ENCODE results near the gene MYO5A.
"Not testable (repeated sequence)": the region's sequence is repeated elsewhere in the genome, so short reads cannot be mapped to it uniquely, and the experiment has no call there.

The MYO5A gene

GRCh38 chr15:52285941-52286340 is 242.7 kb downstream of the MYO5A start:
- H3K4me1 ChIP-seq (ENCODE audit: control insufficient read depth, insufficient read depth, low read length), result peaks cover 22% of the 10 kb centered on the region
- H3K36me3 ChIP-seq (ENCODE audit: control insufficient read depth, insufficient read depth, low read length); H3K4me3 ChIP-seq (ENCODE audit: insufficient read depth, low read depth, low read length); H3K27ac ChIP-seq (ENCODE audit: insufficient read depth, low read depth, low read length, poor library complexity, severe bottlenecking); H3K27me3 ChIP-seq (ENCODE audit: control insufficient read depth, insufficient read depth, low read length, poor library complexity, severe bottlenecking); H3K9me3 ChIP-seq (ENCODE audit: control insufficient read depth, low read length): not testable (repeated sequence)
- 96 to 97% methylated on average over 25 to 27 of the region's 34 CpGs for WGBS, 2 experiments

- no peaks in the 10 kb centered on the region for H3K9me3 ChIP-seq (ENCODE audit: control insufficient read depth, low read length)
- 93 to 100% methylated on average over 3 of the region's 3 CpGs for WGBS, 2 experiments
These were observed 244.5 kb downstream of the MYO5A start for GRCh38 chr15:52284164-52284563.

GRCh38 chr15:52283281-52283680 is 245.4 kb downstream of the MYO5A start:
- H3K27me3 ChIP-seq (ENCODE audit: control insufficient read depth, insufficient read depth, low read length, poor library complexity, severe bottlenecking), result no peaks in the 10 kb centered on the region
- no peak overlapping the region for H3K4me3 ChIP-seq (ENCODE audit: insufficient read depth, low read depth, low read length)
- peaks cover 2% of the 10 kb centered on the region for H3K36me3 ChIP-seq (ENCODE audit: control insufficient read depth, insufficient read depth, low read length)
- no peaks in the 10 kb centered on the region for H3K9me3 ChIP-seq (ENCODE audit: control insufficient read depth, low read length)
- H3K27ac ChIP-seq (ENCODE audit: insufficient read depth, low read depth, low read length, poor library complexity, severe bottlenecking), result no peak overlapping the region
- peaks cover 2% of the 10 kb centered on the region for H3K4me1 ChIP-seq (ENCODE audit: control insufficient read depth, insufficient read depth, low read length)
- WGBS, 2 experiments, result 94 to 97% methylated on average over 6 of the region's 6 CpGs

More at GRCh38 chr15:52284164-52284563, 244.5 kb downstream of the MYO5A start:
- H3K27me3 ChIP-seq (ENCODE audit: control insufficient read depth, insufficient read depth, low read length, poor library complexity, severe bottlenecking), result no peaks in the 10 kb centered on the region
- no peak overlapping the region for H3K4me3 ChIP-seq (ENCODE audit: insufficient read depth, low read depth, low read length)
- no peak overlapping the region for H3K27ac ChIP-seq (ENCODE audit: insufficient read depth, low read depth, low read length, poor library complexity, severe bottlenecking)
- H3K36me3 ChIP-seq (ENCODE audit: control insufficient read depth, insufficient read depth, low read length), result no peaks in the 10 kb centered on the region
- peaks cover 10% of the 10 kb centered on the region for H3K4me1 ChIP-seq (ENCODE audit: control insufficient read depth, insufficient read depth, low read length)

- 95 to 96% methylated on average over 14 of the region's 14 CpGs for WGBS, 2 experiments
- no peak overlapping the region for H3K4me3 ChIP-seq (ENCODE audit: insufficient read depth, low read depth, low read length)
These were observed 246.3 kb downstream of the MYO5A start for GRCh38 chr15:52282418-52282817.

DNA sequence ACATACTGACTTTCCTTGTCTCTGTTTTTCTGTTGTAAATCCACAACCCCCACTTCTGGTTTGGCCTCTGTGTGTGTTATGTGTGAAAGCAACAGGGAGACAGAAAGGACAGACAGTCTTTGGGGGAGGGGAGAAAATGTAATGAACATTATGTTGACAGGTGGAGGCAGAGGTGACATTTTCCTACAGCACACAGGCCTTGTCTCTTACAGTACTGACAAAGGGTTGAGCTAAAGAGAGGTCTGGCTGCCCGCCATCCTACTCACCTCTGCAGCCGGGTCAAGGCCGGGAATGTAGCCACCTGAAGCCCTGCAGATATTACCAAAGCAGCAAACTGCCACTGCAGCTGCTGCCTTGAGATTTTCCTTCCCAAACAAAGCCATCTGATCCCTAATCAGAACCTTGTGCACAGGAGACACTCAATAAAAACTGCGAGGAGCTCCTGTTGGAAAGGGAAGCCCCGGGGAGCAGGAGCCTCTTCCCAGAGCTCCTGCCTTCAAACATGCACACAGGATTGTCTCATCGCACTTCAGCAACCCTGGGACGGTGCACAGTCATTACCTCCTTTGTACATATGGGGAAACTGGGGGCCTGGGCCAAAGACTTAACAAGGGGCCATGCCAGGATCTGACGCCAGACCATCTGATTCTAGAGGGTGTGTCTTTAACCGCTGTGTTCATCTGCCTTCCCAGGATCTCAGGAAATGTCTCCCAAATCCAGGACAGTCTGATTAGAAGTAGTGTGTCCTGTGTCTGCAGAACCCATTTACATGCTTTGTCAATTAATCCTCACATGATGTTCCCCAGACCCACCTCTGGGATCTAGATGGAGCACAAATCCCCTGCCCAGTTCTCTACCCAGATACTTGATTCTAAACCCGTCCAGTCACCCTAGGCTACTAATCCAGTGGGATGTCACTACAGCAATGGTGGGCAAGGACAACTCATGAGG is 247.3 kb downstream of the MYO5A start:
- Histone ChIP-seq H3K9me3 (ENCODE audit: control insufficient read depth, low read length) (no peaks in the 10 kb centered on the region), H3K4me3 (ENCODE audit: insufficient read depth, low read depth, low read length) (no peak overlapping the region), H3K27ac (ENCODE audit: insufficient read depth, low read depth, low read length, poor library complexity, severe bottlenecking) (no peak overlapping the region), H3K36me3 (ENCODE audit: control insufficient read depth, insufficient read depth, low read length) (peaks cover 12% of the 10 kb centered on the region), H3K4me1 (ENCODE audit: control insufficient read depth, insufficient read depth, low read length) (no peaks in the 10 kb centered on the region), H3K27me3 (ENCODE audit: control insufficient read depth, insufficient read depth, low read length, poor library complexity, severe bottlenecking) (no peaks in the 10 kb centered on the region)
- 93 to 95% methylated on average over 10 of the region's 10 CpGs for WGBS, 2 experiments

More at GRCh38 chr15:52282418-52282817, 246.3 kb downstream of the MYO5A start:
- H3K27me3 ChIP-seq (ENCODE audit: control insufficient read depth, insufficient read depth, low read length, poor library complexity, severe bottlenecking), result no peaks in the 10 kb centered on the region
- peaks cover 11% of the 10 kb centered on the region for H3K36me3 ChIP-seq (ENCODE audit: control insufficient read depth, insufficient read depth, low read length)
- no peaks in the 10 kb centered on the region for H3K4me1 ChIP-seq (ENCODE audit: control insufficient read depth, insufficient read depth, low read length)
- no peaks in the 10 kb centered on the region for H3K9me3 ChIP-seq (ENCODE audit: control insufficient read depth, low read length)
- H3K27ac ChIP-seq (ENCODE audit: insufficient read depth, low read depth, low read length, poor library complexity, severe bottlenecking), result no peak overlapping the region

DNA sequence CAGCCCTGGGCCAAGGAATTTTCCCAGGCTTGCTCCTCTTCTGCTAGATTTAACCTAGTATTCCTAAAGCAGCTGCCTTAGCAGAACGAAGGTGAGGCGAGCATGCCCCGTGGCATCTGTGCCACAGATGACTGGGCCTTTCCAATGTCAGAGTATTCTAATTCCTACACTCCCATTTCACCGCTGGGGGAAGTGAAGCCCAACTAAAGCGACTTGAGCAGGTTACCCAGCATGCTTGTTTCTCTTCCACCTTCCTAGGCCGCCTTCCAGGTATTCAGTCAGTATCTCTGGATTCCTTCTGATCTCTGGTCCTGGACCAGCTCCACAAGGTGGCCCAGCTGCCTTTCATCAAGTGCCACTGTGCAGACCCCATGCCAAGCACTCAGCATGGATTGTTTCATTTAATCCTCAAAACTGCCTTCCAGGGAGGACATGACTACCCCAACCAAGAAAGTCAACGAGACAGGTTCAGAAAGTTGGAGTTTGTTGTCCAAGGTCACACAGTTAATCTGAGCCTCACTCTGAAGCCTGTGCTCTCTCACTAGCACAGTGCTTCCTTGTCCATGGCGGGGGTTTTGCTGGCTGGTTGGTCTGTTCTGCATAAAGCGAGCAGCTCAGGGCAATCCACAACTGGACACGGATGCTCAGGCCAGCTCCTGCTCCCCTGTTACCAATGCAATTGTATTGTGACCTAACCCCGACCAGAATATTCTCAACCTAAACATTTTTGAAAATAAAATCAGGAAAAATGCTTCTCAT is 248.2 kb downstream of the MYO5A start:
- Histone ChIP-seq H3K36me3 (ENCODE audit: control insufficient read depth, insufficient read depth, low read length) (peaks cover 12% of the 10 kb centered on the region), H3K27ac (ENCODE audit: insufficient read depth, low read depth, low read length, poor library complexity, severe bottlenecking) (no peak overlapping the region), H3K9me3 (ENCODE audit: control insufficient read depth, low read length) (no peaks in the 10 kb centered on the region), H3K27me3 (ENCODE audit: control insufficient read depth, insufficient read depth, low read length, poor library complexity, severe bottlenecking) (no peaks in the 10 kb centered on the region), H3K4me1 (ENCODE audit: control insufficient read depth, insufficient read depth, low read length) (no peaks in the 10 kb centered on the region), H3K4me3 (ENCODE audit: insufficient read depth, low read depth, low read length) (no peak overlapping the region)
- WGBS, 2 experiments, result 93% methylated on average over 11 of the region's 11 CpGs

GRCh38 chr15:52278636-52279367 is 249.9 kb downstream of the MYO5A start:
- Histone ChIP-seq H3K36me3 (ENCODE audit: control insufficient read depth, insufficient read depth, low read length) (peaks cover 20% of the 10 kb centered on the region), H3K27ac (ENCODE audit: insufficient read depth, low read depth, low read length, poor library complexity, severe bottlenecking) (no peak overlapping the region), H3K27me3 (ENCODE audit: control insufficient read depth, insufficient read depth, low read length, poor library complexity, severe bottlenecking) (no peaks in the 10 kb centered on the region), H3K4me1 (ENCODE audit: control insufficient read depth, insufficient read depth, low read length) (no peaks in the 10 kb centered on the region), H3K4me3 (ENCODE audit: insufficient read depth, low read depth, low read length) (no peak overlapping the region), H3K9me3 (ENCODE audit: control insufficient read depth, low read length) (no peaks in the 10 kb centered on the region)
- 96% methylated on average over 13 of the region's 13 CpGs for WGBS, 2 experiments

GRCh38 chr15:52278135-52278534 is 250.5 kb downstream of the MYO5A start:
- no peak overlapping the region for H3K27ac ChIP-seq (ENCODE audit: insufficient read depth, low read depth, low read length, poor library complexity, severe bottlenecking)
- H3K4me3 ChIP-seq (ENCODE audit: insufficient read depth, low read depth, low read length), result no peak overlapping the region
- 90 to 95% methylated on average over 3 of the region's 3 CpGs for WGBS, 2 experiments
- H3K4me1 ChIP-seq (ENCODE audit: control insufficient read depth, insufficient read depth, low read length), result no peaks in the 10 kb centered on the region
- no peaks in the 10 kb centered on the region for H3K27me3 ChIP-seq (ENCODE audit: control insufficient read depth, insufficient read depth, low read length, poor library complexity, severe bottlenecking)
- H3K36me3 ChIP-seq (ENCODE audit: control insufficient read depth, insufficient read depth, low read length), result peaks cover 24% of the 10 kb centered on the region
- H3K9me3 ChIP-seq (ENCODE audit: control insufficient read depth, low read length), result no peaks in the 10 kb centered on the region

DNA sequence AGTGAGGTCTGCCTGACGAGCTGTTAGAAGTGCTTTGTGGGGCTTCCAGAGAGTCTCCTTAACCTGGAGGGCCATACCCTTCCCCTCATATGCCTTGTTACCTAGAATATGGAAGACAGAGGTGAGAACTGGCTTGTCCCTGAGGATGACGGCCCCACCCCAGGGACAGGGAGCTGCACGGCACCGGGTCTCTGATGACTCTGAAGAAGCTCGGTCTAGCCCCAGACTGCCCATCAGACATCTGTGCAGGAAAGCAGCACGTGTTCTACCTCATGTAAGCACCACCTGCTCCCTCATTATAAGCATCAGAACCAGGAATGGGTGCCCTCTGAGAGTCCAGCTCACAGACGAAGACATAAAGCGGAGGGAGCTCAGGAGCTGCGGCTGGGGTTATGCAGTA is 251.1 kb downstream of the MYO5A start:
- Histone ChIP-seq H3K27me3 (ENCODE audit: control insufficient read depth, insufficient read depth, low read length, poor library complexity, severe bottlenecking) (no peaks in the 10 kb centered on the region), H3K36me3 (ENCODE audit: control insufficient read depth, insufficient read depth, low read length) (peaks cover 24% of the 10 kb centered on the region), H3K9me3 (ENCODE audit: control insufficient read depth, low read length) (no peaks in the 10 kb centered on the region), H3K4me1 (ENCODE audit: control insufficient read depth, insufficient read depth, low read length) (no peaks in the 10 kb centered on the region), H3K4me3 (ENCODE audit: insufficient read depth, low read depth, low read length) (no peak overlapping the region), H3K27ac (ENCODE audit: insufficient read depth, low read depth, low read length, poor library complexity, severe bottlenecking) (no peak overlapping the region)
- WGBS, 2 experiments, result 93% methylated on average over 9 of the region's 9 CpGs
